VCaP (cell line): ENCODE results near the gene CA12.

Source experiments
- H3K27ac ChIP-seq: fragments of 450-650 bp; 2 replicates; pipeline ENCODE4 v1.5.1; 2017
- TF ChIP-seq, protein P1 (sequence below): fragments of 450-650 bp; conservative IDR thresholded peaks from 2 replicates; pipeline ENCODE4 v1.5.1; 2017; ENCODE audit warnings: mild to moderate bottlenecking, moderate library complexity

Gene CA12

GRCh38 chr15:63373330-63373729, 8.3 kb downstream of the CA12 start:
- TF ChIP-seq, protein P1, sequence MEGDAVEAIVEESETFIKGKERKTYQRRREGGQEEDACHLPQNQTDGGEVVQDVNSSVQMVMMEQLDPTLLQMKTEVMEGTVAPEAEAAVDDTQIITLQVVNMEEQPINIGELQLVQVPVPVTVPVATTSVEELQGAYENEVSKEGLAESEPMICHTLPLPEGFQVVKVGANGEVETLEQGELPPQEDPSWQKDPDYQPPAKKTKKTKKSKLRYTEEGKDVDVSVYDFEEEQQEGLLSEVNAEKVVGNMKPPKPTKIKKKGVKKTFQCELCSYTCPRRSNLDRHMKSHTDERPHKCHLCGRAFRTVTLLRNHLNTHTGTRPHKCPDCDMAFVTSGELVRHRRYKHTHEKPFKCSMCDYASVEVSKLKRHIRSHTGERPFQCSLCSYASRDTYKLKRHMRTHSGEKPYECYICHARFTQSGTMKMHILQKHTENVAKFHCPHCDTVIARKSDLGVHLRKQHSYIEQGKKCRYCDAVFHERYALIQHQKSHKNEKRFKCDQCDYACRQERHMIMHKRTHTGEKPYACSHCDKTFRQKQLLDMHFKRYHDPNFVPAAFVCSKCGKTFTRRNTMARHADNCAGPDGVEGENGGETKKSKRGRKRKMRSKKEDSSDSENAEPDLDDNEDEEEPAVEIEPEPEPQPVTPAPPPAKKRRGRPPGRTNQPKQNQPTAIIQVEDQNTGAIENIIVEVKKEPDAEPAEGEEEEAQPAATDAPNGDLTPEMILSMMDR = no peak
- no peak overlapping the region; the same call in 1 of the 2 replicates for H3K27ac ChIP-seq

GRCh38 chr15:63372753-63373152, 8.9 kb downstream of the CA12 start:
- TF ChIP-seq, protein P1 = no peak
- no peak overlapping the region for H3K27ac ChIP-seq

GRCh38 chr15:63372018-63372705, 9.5 kb downstream of the CA12 start:
- no peak overlapping the region for H3K27ac ChIP-seq
- TF ChIP-seq, protein P1 = no peak

- no peak overlapping the region for H3K27ac ChIP-seq
- TF ChIP-seq, protein P1 = no peak
Observed at GRCh38 chr15:63371297-63371918, 10.2 kb downstream of the CA12 start.

- H3K27ac ChIP-seq = no peak overlapping the region
- TF ChIP-seq, protein P1 = no peak
Observed at GRCh38 chr15:63370764-63371163, 10.9 kb downstream of the CA12 start.

GRCh38 chr15:63369781-63370180, 11.9 kb downstream of the CA12 start:
- no peak overlapping the region for H3K27ac ChIP-seq

DNA sequence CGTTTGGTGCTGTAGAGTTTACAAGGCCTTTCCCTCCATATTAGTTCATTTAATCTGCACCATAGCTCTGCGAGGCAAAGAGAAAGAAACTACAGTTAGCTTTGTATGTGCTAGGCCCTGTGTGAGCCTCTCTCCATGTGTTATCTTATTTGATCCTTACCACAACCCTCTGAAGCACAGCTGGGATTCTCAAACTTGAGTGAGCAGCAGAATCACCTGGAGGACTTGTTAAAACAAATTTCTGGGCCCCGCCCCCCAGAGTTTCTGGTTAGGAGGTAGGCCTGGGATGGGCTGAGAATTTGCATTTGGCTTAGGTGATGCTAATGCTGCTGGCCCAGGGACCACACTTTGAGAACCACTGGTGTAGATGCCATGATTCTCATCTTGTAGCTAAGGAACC, 12.3 kb downstream of the CA12 start:
- H3K27ac ChIP-seq = no peak overlapping the region
- TF ChIP-seq, protein P1 = no peak

More at GRCh38 chr15:63369781-63370180, 11.9 kb downstream of the CA12 start:
- TF ChIP-seq, protein P1 = no peak
